GM18511 (cell line): ENCODE data around the gene FKBP2.

Source experiments
- ATAC-seq: cut with Tn5 transposase; IDR thresholded peaks from one replicate; pipeline ENCODE4 v1.9.1; 2021; ENCODE audit warnings: mild to moderate bottlenecking, moderate library complexity; ENCODE audit not compliant: unreplicated experiment

The FKBP2 gene

GRCh38 chr11:64232182-64232966 lies 8.5 kb upstream of the FKBP2 start:
- no peak for ATAC-seq

GRCh38 chr11:64232967-64233315 lies 8.0 kb upstream of the FKBP2 start:
- ATAC-seq, result no peak

GRCh38 chr11:64233913-64234586 lies 6.8 kb upstream of the FKBP2 start, which contains the start of gene VEGFB:
Gene VEGFB, plus strand, starts transcription at chr11:64234584. Its CDS starts 250 bp downstream, at chr11:64234834.
- ATAC-seq, result peak; percentile 40

- peak; percentile 43 for ATAC-seq
These were observed 6.1 kb upstream of the FKBP2 start for GRCh38 chr11:64234647-64235379.

- no peak for ATAC-seq
These were observed 5.3 kb upstream of the FKBP2 start for GRCh38 chr11:64235437-64236161.

GRCh38 chr11:64237484-64237951 lies 3.4 kb upstream of the FKBP2 start:
- no peak for ATAC-seq

GRCh38 chr11:64238076-64238475 lies 2.8 kb upstream of the FKBP2 start:
- ATAC-seq, result no peak

- no peak for ATAC-seq
These were observed 1.9 kb upstream of the FKBP2 start for GRCh38 chr11:64238999-64239398.

GRCh38 chr11:64239662-64240434 lies 1.0 kb upstream of the FKBP2 start:
- ATAC-seq, result no peak

GRCh38 chr11:64241241-64241490 lies 271 bp downstream of the FKBP2 start:
- ATAC-seq, result peak; percentile 63

- peak; percentile 59 for ATAC-seq
These were observed 838 bp downstream of the FKBP2 start for GRCh38 chr11:64241491-64242374.

- no peak for ATAC-seq
These were observed 2.5 kb downstream of the FKBP2 start for GRCh38 chr11:64243236-64243854.

GRCh38 chr11:64244107-64244506 lies 3.2 kb downstream of the FKBP2 start:
- no peak for ATAC-seq

- no peak for ATAC-seq
These were observed 4.1 kb downstream of the FKBP2 start for GRCh38 chr11:64244966-64245365.

- ATAC-seq, result no peak
These were observed 4.5 kb downstream of the FKBP2 start for GRCh38 chr11:64245401-64245796.

- ATAC-seq, result no peak
These were observed 5.1 kb downstream of the FKBP2 start for GRCh38 chr11:64245797-64246620.

- peak; percentile 17 for ATAC-seq
These were observed 5.7 kb downstream of the FKBP2 start for GRCh38 chr11:64246621-64246870.
